Kidney capillary endothelial cell (primary cell): Measurements from ENCODE around the gene DNAJB1.
"Not testable (repeated sequence)": the region's sequence is repeated elsewhere in the genome, so short reads cannot be mapped to it uniquely, and the experiment has no call there.

ENCODE experiments used
- DNase-seq: peaks from one replicate; pipeline ENCODE4 v3.0.0-alpha.2; 2018; ENCODE audit warnings: low spot score

Gene DNAJB1

GRCh38 chr19:14519860-14520407, 1.7 kb upstream of the DNAJB1 start:
- peak; percentile 95 for DNase-seq

GRCh38 chr19:14519245-14519859, 1.2 kb upstream of the DNAJB1 start:
- DNase-seq = no peak

GRCh38 chr19:14517446-14517839, 754 bp downstream of the DNAJB1 start:
- no peak for DNase-seq

- no peak for DNase-seq
Measured at GRCh38 chr19:14516746-14517438, 1.3 kb downstream of the DNAJB1 start.

- no peak for DNase-seq
Measured at GRCh38 chr19:14516048-14516534, 2.1 kb downstream of the DNAJB1 start.

GRCh38 chr19:14515501-14516047, 2.6 kb downstream of the DNAJB1 start:
- no peak for DNase-seq

- DNase-seq = no peak
Measured at GRCh38 chr19:14514215-14514863, 3.9 kb downstream of the DNAJB1 start.

GRCh38 chr19:14512406-14512961, 5.7 kb downstream of the DNAJB1 start:
- no peak for DNase-seq

GRCh38 chr19:14511229-14511593, 7.0 kb downstream of the DNAJB1 start:
- DNase-seq = no peak

GRCh38 chr19:14510311-14511228, 7.6 kb downstream of the DNAJB1 start:
- DNase-seq = no peak

- peak; percentile 85 for DNase-seq
Measured at GRCh38 chr19:14507704-14508542, 10.3 kb downstream of the DNAJB1 start.

- DNase-seq = no peak
Measured at GRCh38 chr19:14505488-14506239, 12.5 kb downstream of the DNAJB1 start.

GRCh38 chr19:14504575-14504974, 13.6 kb downstream of the DNAJB1 start:
- DNase-seq = not testable (repeated sequence)

- no peak for DNase-seq
Measured at GRCh38 chr19:14503285-14503684, 14.9 kb downstream of the DNAJB1 start.

GRCh38 chr19:14502334-14503092, 15.7 kb downstream of the DNAJB1 start:
- no peak for DNase-seq

GRCh38 chr19:14497228-14497921, 20.8 kb downstream of the DNAJB1 start:
- peak; percentile 53 for DNase-seq

- DNase-seq = no peak
Measured at GRCh38 chr19:14496834-14497227, 21.4 kb downstream of the DNAJB1 start.
